Neural progenitor cell (in vitro differentiated cells): ENCODE data around the gene CDK5RAP2. TPM values are rescaled to one million over a fixed set of nuclear protein-coding genes. Genes with fewer than 3 reads are reported as not detected.

Experiments used
- DNase-seq: peaks from one replicate; pipeline ENCODE4 v3.0.0-alpha.2; 2016; ENCODE audit warnings: low spot score
- H2AFZ ChIP-seq: fragments of 200-600 bp; sonication (generic); replicated peaks from 2 replicates; pipeline ENCODE4 v1.6.1; 2016; ENCODE audit warnings: antibody characterized with exemption
- H3F3A ChIP-seq: fragments of 200-600 bp; sonication (generic); 2 replicates; pipeline ENCODE4 v1.6.1; 2016; ENCODE audit warnings: antibody characterized with exemption, low read depth
- H3K27ac ChIP-seq: fragments of 200-600 bp; sonication (generic); 2 replicates; pipeline ENCODE4 v1.5.1; 2016; ENCODE audit warnings: mild to moderate bottlenecking
- H3K27me3 ChIP-seq: fragments of 200-600 bp; sonication (generic); 2 replicates; pipeline ENCODE4 v1.6.1; 2016; ENCODE audit warnings: mild to moderate bottlenecking, moderate library complexity
- H3K36me3 ChIP-seq: fragments of 200-600 bp; sonication (generic); 2 replicates; pipeline ENCODE4 v1.5.1; 2016
- H3K4me1 ChIP-seq: fragments of 200-600 bp; sonication (generic); 2 replicates; pipeline ENCODE4 v1.6.1; 2016; ENCODE audit warnings: mixed run types
- H3K4me2 ChIP-seq: fragments of 200-600 bp; sonication (generic); 2 replicates; pipeline ENCODE4 v1.6.1; 2016
- H3K4me3 ChIP-seq: fragments of 200-600 bp; sonication (generic); 2 replicates; pipeline ENCODE4 v1.5.1; 2016
- H3K79me2 ChIP-seq: fragments of 200-600 bp; sonication (generic); 2 replicates; pipeline ENCODE4 v1.6.1; 2016; ENCODE audit warnings: low read depth
- H3K9ac ChIP-seq: fragments of 200-600 bp; sonication (generic); 2 replicates; pipeline ENCODE4 v1.6.1; 2016
- H3K9me3 ChIP-seq: fragments of 200-600 bp; sonication (generic); 2 replicates; pipeline ENCODE4 v1.5.1; 2016; ENCODE audit warnings: low read depth
- H4K20me1 ChIP-seq: fragments of 200-600 bp; sonication (generic); 2 replicates; pipeline ENCODE4 v1.6.1; 2016; ENCODE audit warnings: low read depth
- H3K27ac Mint-ChIP-seq: 3 replicates; pipeline ENCODE4 v1.8.0; 2021; ENCODE audit warnings: mixed read lengths
- H3K27me3 Mint-ChIP-seq: 2 replicates; pipeline ENCODE4 v1.8.0; 2022; ENCODE audit warnings: low read depth, mild to moderate bottlenecking, inconsistent platforms, moderate library complexity, mixed read lengths; ENCODE audit not compliant: insufficient read depth
- H3K36me3 Mint-ChIP-seq: 3 replicates; pipeline ENCODE4 v1.8.0; 2021; ENCODE audit warnings: mixed read lengths
- H3K4me1 Mint-ChIP-seq: 3 replicates; pipeline ENCODE4 v1.8.0; 2021; ENCODE audit warnings: mixed read lengths
- H3K4me3 Mint-ChIP-seq: 3 replicates; pipeline ENCODE4 v1.8.0; 2021; ENCODE audit warnings: mild to moderate bottlenecking, moderate library complexity, mixed read lengths
- H3K9me3 Mint-ChIP-seq: 3 replicates; pipeline ENCODE4 v1.8.0; 2020; ENCODE audit warnings: mixed read lengths
- CTCF ChIP-seq: fragments of 200-600 bp; sonication (generic); IDR thresholded peaks from 2 replicates; pipeline ENCODE4 v1.5.1; 2017; ENCODE audit warnings: antibody characterized with exemption, mild to moderate bottlenecking
- EZH2 ChIP-seq: fragments of 200-600 bp; sonication (generic); IDR thresholded peaks from 2 replicates; pipeline ENCODE4 v1.6.1; 2017; ENCODE audit warnings: antibody characterized with exemption, mild to moderate bottlenecking, moderate library complexity
- EZH2phosphoT487 ChIP-seq: fragments of 200-600 bp; sonication (generic); IDR thresholded peaks from 2 replicates; pipeline ENCODE4 v1.6.1; 2017; ENCODE audit warnings: antibody characterized with exemption
- total RNA-seq: library from RNA; depleted of rRNA; stranded (reverse); fragments of >200 nt; gene quantifications from 2 replicates; pipeline ENCODE4 v1.2.3, GENCODE V29; 2015; ENCODE audit warnings: low replicate concordance

CDK5RAP2 gene
- total RNA-seq, 1 donor from 2014 or later: 62.5 TPM

GRCh38 chr9:120490888-120491595 is 88.9 kb downstream of the CDK5RAP2 start:
- H3K27me3 ChIP-seq: no peaks in the 10 kb centered on the region
- H3K27me3 Mint-ChIP-seq: no peaks in the 10 kb centered on the region
- H3K9me3 ChIP-seq: no peaks in the 10 kb centered on the region
- peaks cover 7% of the 10 kb centered on the region for H3K4me1 ChIP-seq
- TF ChIP-seq CTCF (no peak), EZH2phosphoT487 (no peak), EZH2 (no peak)
- H3K27ac Mint-ChIP-seq: no peak overlapping the region
- H4K20me1 ChIP-seq: no peaks in the 10 kb centered on the region
- peaks cover 23% of the 10 kb centered on the region for H3K36me3 ChIP-seq
- no peak overlapping the region for H3K4me3 Mint-ChIP-seq
- H3K36me3 Mint-ChIP-seq: peaks cover 37% of the 10 kb centered on the region
- no peak overlapping the region for H3K4me3 ChIP-seq
- H3K9me3 Mint-ChIP-seq: peaks cover 5% of the 10 kb centered on the region
- H2AFZ ChIP-seq: no peak overlapping the region
- no peak overlapping the region for H3K4me2 ChIP-seq
- H3K27ac ChIP-seq: no peak overlapping the region
- no peaks in the 10 kb centered on the region for H3K79me2 ChIP-seq
- H3K9ac ChIP-seq: no peak overlapping the region
- H3F3A ChIP-seq: no peaks in the 10 kb centered on the region
- H3K4me1 Mint-ChIP-seq: no peaks in the 10 kb centered on the region
- DNase-seq: no peak

GRCh38 chr9:120486835-120487234 is 93.1 kb downstream of the CDK5RAP2 start:
- Histone ChIP-seq H3K79me2 (no peaks in the 10 kb centered on the region), H3F3A (no peaks in the 10 kb centered on the region), H3K4me3 (no peak overlapping the region), H4K20me1 (no peaks in the 10 kb centered on the region), H3K36me3 (peaks cover 20% of the 10 kb centered on the region), H3K27ac (no peak overlapping the region), H3K4me2 (no peak overlapping the region), H3K9ac (no peak overlapping the region), H2AFZ (no peak overlapping the region), H3K4me1 (peaks cover 6% of the 10 kb centered on the region), H3K27me3 (no peaks in the 10 kb centered on the region), H3K9me3 (no peaks in the 10 kb centered on the region)
- H3K4me1 Mint-ChIP-seq: no peaks in the 10 kb centered on the region
- TF ChIP-seq CTCF (no peak), EZH2 (no peak), EZH2phosphoT487 (no peak)
- no peak overlapping the region for H3K27ac Mint-ChIP-seq
- H3K27me3 Mint-ChIP-seq: no peaks in the 10 kb centered on the region
- no peaks in the 10 kb centered on the region for H3K9me3 Mint-ChIP-seq
- H3K36me3 Mint-ChIP-seq: peaks cover 40% of the 10 kb centered on the region
- no peak overlapping the region for H3K4me3 Mint-ChIP-seq
- no peak for DNase-seq

GRCh38 chr9:120486347-120486746 is 93.6 kb downstream of the CDK5RAP2 start:
- no peak for DNase-seq
- Histone ChIP-seq H3K4me3 (no peak overlapping the region), H3K27ac (no peak overlapping the region), H3K27me3 (no peaks in the 10 kb centered on the region), H3K9ac (no peak overlapping the region), H2AFZ (no peak overlapping the region), H3K9me3 (no peaks in the 10 kb centered on the region), H3F3A (no peaks in the 10 kb centered on the region), H3K36me3 (peaks cover 15% of the 10 kb centered on the region), H4K20me1 (no peaks in the 10 kb centered on the region), H3K4me1 (peaks cover 1% of the 10 kb centered on the region), H3K79me2 (no peaks in the 10 kb centered on the region), H3K4me2 (no peak overlapping the region)
- Mint-ChIP-seq H3K9me3 (no peaks in the 10 kb centered on the region), H3K4me3 (no peak overlapping the region), H3K36me3 (peaks cover 38% of the 10 kb centered on the region), H3K4me1 (no peaks in the 10 kb centered on the region), H3K27me3 (no peaks in the 10 kb centered on the region), H3K27ac (no peak overlapping the region)
- no peak for TF ChIP-seq EZH2phosphoT487
- no peak for TF ChIP-seq EZH2
- no peak for TF ChIP-seq CTCF
